ENCODE data around the gene SUPT3H.
"Not testable (repeated sequence)": the region's sequence is repeated elsewhere in the genome, so short reads cannot be mapped to it uniquely, and the experiment has no call there.

The SUPT3H gene

DNA sequence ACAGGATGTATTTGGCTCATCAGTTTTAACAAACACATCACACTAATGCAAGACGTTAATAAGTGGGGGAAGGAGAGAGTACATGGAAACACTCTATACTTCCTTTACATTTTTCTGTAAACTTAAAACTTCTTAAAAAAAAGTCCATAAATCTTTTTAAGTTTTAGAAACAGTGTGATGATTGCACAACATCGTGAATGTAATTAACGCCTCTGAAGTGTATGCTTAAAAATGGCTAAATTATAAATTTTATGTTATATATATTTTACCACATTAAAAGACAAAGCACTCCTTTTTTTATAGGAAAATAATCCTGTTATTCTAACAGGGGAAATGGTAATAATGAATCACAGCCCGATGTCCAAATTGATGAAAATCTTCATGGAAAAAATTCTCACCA lies 193.7 kb downstream of the SUPT3H start:
- peaks cover 4% of the 10 kb centered on the region for H3K4me1 ChIP-seq (ENCODE audit: control insufficient read depth, insufficient read depth, low read length, unreplicated experiment)
- no peaks in the 10 kb centered on the region for H3K36me3 ChIP-seq (ENCODE audit: insufficient read depth, low read length)
- no peak overlapping the region for H2AFZ ChIP-seq (ENCODE audit: low read length, unreplicated experiment)
- H3K79me2 ChIP-seq (ENCODE audit: control insufficient read depth, insufficient read depth, low read length, unreplicated experiment): no peaks in the 10 kb centered on the region
- H3K4me3 ChIP-seq (ENCODE audit: low read depth, low read length): no peak overlapping the region
- H3K27ac ChIP-seq (ENCODE audit: low read depth, low read length): no peak overlapping the region
- no peaks in the 10 kb centered on the region for H3K27me3 ChIP-seq (ENCODE audit: insufficient read depth, low read length)

DNA sequence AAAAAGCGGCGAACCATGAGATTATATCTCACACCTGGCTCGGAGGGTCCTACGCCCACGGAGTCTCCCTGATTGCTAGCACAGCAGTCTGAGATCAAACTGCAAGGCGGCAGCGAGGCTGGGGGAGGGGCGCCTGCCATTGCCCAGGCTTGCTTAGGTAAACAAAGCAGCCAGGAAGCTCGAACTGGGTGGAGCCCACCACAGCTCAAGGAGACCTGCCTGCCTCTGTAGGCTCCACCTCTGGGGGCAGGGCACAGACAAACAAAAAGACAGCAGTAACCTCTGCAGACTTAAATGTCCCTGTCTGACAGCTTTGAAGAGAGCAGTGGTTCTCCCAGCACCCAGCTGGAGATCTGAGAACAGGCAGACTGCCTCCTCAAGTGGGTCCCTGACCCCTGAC lies 201.4 kb downstream of the SUPT3H start:
- H3K4me3 ChIP-seq (ENCODE audit: low read depth, low read length); H3K4me1 ChIP-seq (ENCODE audit: control insufficient read depth, insufficient read depth, low read length, unreplicated experiment); H3K36me3 ChIP-seq (ENCODE audit: insufficient read depth, low read length); H3K27me3 ChIP-seq (ENCODE audit: insufficient read depth, low read length); H3K27ac ChIP-seq (ENCODE audit: low read depth, low read length); H3K79me2 ChIP-seq (ENCODE audit: control insufficient read depth, insufficient read depth, low read length, unreplicated experiment); H2AFZ ChIP-seq (ENCODE audit: low read length, unreplicated experiment): not testable (repeated sequence)

DNA sequence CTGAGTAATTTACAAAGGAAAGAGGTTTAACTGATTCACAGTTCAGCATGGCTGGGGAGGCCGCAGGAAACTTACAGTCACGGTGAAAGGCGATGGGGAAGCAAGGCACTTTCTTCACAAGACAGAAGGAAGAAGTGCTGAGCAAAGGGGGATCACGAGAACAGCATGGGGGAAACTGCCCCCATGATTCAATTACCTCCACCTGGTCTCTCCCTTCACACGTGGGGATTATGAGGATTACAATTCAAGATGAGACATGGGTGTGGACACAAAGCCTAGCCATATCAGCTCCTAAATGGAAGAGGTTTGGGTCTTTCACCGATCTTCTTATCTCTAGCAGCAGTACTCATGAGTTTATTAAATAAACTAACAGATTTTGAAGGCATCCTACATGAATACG lies 202.5 kb downstream of the SUPT3H start:
- Histone ChIP-seq H3K79me2 (ENCODE audit: control insufficient read depth, insufficient read depth, low read length, unreplicated experiment) (no peaks in the 10 kb centered on the region), H3K4me3 (ENCODE audit: low read depth, low read length) (no peak overlapping the region)

DNA sequence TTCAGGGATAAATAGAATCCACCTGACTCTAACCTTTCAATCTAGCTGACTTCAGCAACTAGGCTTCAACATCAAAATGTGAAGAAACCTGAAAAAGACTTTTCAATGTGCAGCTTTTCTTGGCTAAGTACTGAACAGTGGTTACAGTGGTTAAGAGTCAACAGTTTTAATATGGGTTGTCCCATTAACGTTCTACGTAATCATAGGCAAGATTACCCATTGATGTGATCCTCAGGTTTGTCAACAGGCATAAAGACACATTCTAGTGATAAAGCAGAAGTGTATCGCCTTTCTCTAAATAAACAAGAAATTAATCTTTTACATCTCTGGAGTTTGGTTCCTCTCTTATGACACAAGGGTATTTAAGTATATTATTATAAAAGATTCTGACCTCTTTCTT lies 203.7 kb downstream of the SUPT3H start:
- no peak overlapping the region for H3K4me3 ChIP-seq (ENCODE audit: low read depth, low read length)
- no peak overlapping the region for H2AFZ ChIP-seq (ENCODE audit: low read length, unreplicated experiment)
- H3K27me3 ChIP-seq (ENCODE audit: insufficient read depth, low read length): no peaks in the 10 kb centered on the region
- no peaks in the 10 kb centered on the region for H3K79me2 ChIP-seq (ENCODE audit: control insufficient read depth, insufficient read depth, low read length, unreplicated experiment)
- H3K4me1 ChIP-seq (ENCODE audit: control insufficient read depth, insufficient read depth, low read length, unreplicated experiment): no peaks in the 10 kb centered on the region
- no peak overlapping the region for H3K27ac ChIP-seq (ENCODE audit: low read depth, low read length)
- no peaks in the 10 kb centered on the region for H3K36me3 ChIP-seq (ENCODE audit: insufficient read depth, low read length)

More for the DNA sequence above, 202.5 kb downstream of the SUPT3H start:
- no peaks in the 10 kb centered on the region for H3K27me3 ChIP-seq (ENCODE audit: insufficient read depth, low read length)
- H3K27ac ChIP-seq (ENCODE audit: low read depth, low read length): no peak overlapping the region
- no peak overlapping the region for H2AFZ ChIP-seq (ENCODE audit: low read length, unreplicated experiment)
- no peaks in the 10 kb centered on the region for H3K4me1 ChIP-seq (ENCODE audit: control insufficient read depth, insufficient read depth, low read length, unreplicated experiment)
- H3K36me3 ChIP-seq (ENCODE audit: insufficient read depth, low read length): no peaks in the 10 kb centered on the region

DNA sequence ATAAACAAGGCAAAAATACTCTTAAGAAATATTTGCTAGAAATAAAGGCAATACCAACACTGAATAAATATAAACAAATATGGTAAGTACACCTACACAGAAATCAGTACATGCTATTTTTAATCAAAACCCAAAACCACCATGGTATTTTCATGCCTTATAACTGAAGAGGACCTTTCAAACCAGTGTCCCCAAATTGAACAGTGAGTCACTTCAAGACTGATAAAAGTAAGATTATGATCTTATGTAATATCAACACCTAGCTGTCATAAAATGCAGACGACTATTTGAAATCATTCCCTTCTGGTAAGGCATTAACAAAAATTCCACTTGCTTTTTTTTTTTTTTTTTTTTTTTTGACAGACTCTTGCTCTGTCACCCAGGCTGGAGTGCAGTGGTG lies 206.4 kb downstream of the SUPT3H start:
- Histone ChIP-seq H3K4me3 (ENCODE audit: low read depth, low read length) (no peak overlapping the region), H3K4me1 (ENCODE audit: control insufficient read depth, insufficient read depth, low read length, unreplicated experiment) (no peaks in the 10 kb centered on the region), H2AFZ (ENCODE audit: low read length, unreplicated experiment) (no peak overlapping the region), H3K36me3 (ENCODE audit: insufficient read depth, low read length) (no peaks in the 10 kb centered on the region), H3K27ac (ENCODE audit: low read depth, low read length) (no peak overlapping the region), H3K79me2 (ENCODE audit: control insufficient read depth, insufficient read depth, low read length, unreplicated experiment) (no peaks in the 10 kb centered on the region), H3K27me3 (ENCODE audit: insufficient read depth, low read length) (no peaks in the 10 kb centered on the region)

DNA sequence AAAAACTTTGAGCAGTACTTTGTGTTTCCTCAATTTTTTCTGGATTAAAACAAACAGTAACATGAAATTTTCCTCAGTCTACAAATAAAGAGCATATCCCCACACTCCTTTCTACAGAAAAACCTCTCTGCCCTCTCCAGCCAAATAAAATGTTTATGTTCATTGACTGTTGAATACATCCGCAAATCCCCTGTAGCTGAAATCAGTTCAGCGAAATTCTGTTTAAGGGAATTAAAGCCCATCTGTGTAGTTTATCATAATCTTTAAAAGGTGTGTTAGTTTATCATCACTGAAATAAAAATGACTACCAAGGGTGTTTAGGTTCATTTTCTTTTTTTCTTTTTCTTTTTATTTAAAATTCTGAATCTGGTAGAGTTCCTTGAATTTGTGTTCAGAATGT lies 207.4 kb downstream of the SUPT3H start:
- Histone ChIP-seq H3K79me2 (ENCODE audit: control insufficient read depth, insufficient read depth, low read length, unreplicated experiment) (no peaks in the 10 kb centered on the region), H3K4me3 (ENCODE audit: low read depth, low read length) (no peak overlapping the region), H3K4me1 (ENCODE audit: control insufficient read depth, insufficient read depth, low read length, unreplicated experiment) (no peaks in the 10 kb centered on the region), H2AFZ (ENCODE audit: low read length, unreplicated experiment) (no peak overlapping the region), H3K36me3 (ENCODE audit: insufficient read depth, low read length) (no peaks in the 10 kb centered on the region), H3K27me3 (ENCODE audit: insufficient read depth, low read length) (no peaks in the 10 kb centered on the region), H3K27ac (ENCODE audit: low read depth, low read length) (no peak overlapping the region)

DNA sequence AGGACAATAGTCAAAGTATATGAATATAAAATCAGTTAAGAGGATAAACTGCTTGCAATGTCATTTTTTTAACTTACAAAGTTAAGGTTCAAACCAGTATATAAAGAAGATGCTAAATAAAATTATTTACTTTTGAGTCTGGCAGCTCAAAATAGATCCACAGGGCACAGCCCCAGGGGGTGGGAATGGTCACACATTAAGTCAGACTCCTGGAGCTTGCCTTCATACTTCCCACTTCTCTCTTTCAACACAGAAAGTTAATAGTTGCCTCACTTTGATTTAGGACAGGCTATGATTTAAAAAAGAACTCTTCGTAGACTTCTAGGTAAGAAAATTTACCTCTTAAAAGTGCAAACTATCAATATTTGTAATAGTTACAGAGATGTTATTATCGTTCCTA lies 207.9 kb downstream of the SUPT3H start:
- H3K27ac ChIP-seq (ENCODE audit: low read depth, low read length): no peak overlapping the region
- H3K27me3 ChIP-seq (ENCODE audit: insufficient read depth, low read length): no peaks in the 10 kb centered on the region
- H2AFZ ChIP-seq (ENCODE audit: low read length, unreplicated experiment): no peak overlapping the region
- H3K4me1 ChIP-seq (ENCODE audit: control insufficient read depth, insufficient read depth, low read length, unreplicated experiment): no peaks in the 10 kb centered on the region
- no peak overlapping the region for H3K4me3 ChIP-seq (ENCODE audit: low read depth, low read length)
- no peaks in the 10 kb centered on the region for H3K79me2 ChIP-seq (ENCODE audit: control insufficient read depth, insufficient read depth, low read length, unreplicated experiment)
- no peaks in the 10 kb centered on the region for H3K36me3 ChIP-seq (ENCODE audit: insufficient read depth, low read length)

DNA sequence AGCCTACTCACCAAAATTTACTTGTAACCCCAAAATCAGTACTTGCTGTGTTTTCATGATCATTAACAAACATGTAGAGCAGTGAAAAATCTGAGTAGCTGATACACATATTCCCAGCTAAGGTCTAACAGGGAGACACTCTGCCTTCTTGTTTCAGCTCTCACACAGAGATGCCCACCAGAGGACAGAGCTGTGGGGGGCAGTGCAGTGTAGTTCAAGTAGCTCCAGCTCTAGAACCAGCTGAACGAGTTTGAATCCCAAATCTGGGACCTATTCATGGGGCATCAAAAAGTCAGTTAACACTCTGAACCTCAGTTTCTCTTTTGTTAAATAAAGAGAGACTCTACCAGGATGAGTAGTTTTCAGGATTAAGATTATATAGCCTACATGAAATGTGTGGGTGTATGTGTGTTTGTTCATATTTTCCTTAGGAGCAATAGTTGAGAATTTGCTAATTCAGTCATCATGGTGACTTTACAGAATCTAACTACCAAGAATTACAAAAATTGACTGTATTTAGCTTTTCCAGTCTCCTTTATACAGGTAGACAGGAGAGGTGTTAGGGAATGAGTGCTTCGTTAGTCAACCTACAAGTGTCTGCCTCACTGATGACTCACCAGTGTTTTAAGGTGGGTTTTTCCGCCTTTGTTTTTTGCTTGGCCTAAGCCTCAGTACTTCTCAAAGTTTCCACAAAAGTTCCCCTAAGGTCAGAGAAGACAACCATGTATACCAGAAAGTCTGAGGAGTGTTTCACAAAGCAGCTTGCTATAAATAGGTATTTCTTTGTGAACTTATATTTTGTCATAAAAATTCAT lies 213.6 kb downstream of the SUPT3H start:
- H2AFZ ChIP-seq (ENCODE audit: low read length, unreplicated experiment): no peak overlapping the region
- no peaks in the 10 kb centered on the region for H3K4me1 ChIP-seq (ENCODE audit: control insufficient read depth, insufficient read depth, low read length, unreplicated experiment)
- no peak overlapping the region for H3K27ac ChIP-seq (ENCODE audit: low read depth, low read length)
- no peaks in the 10 kb centered on the region for H3K36me3 ChIP-seq (ENCODE audit: insufficient read depth, low read length)
- no peaks in the 10 kb centered on the region for H3K79me2 ChIP-seq (ENCODE audit: control insufficient read depth, insufficient read depth, low read length, unreplicated experiment)
- H3K4me3 ChIP-seq (ENCODE audit: low read depth, low read length): no peak overlapping the region
- no peaks in the 10 kb centered on the region for H3K27me3 ChIP-seq (ENCODE audit: insufficient read depth, low read length)

DNA sequence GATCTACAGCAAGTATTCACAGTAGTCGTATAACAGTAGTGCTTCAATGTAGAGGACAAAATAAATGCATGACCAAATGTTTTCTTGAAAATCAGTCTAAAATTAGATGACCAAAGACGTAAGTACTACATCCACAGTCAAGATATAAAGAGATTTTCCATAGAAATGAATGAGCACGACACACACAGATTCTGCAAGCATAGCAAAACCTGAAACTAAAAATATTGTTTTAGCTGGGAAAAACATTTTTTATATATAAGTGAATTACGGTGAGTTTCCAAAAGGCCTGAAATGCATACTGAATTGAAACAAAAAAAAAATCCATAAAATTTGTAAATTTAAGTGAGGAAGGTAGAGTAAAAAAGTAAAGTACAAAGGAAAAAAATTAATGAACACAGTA lies 217.4 kb downstream of the SUPT3H start:
- no peak overlapping the region for H2AFZ ChIP-seq (ENCODE audit: low read length, unreplicated experiment)
- H3K27me3 ChIP-seq (ENCODE audit: insufficient read depth, low read length): no peaks in the 10 kb centered on the region
- no peaks in the 10 kb centered on the region for H3K36me3 ChIP-seq (ENCODE audit: insufficient read depth, low read length)
- no peaks in the 10 kb centered on the region for H3K4me1 ChIP-seq (ENCODE audit: control insufficient read depth, insufficient read depth, low read length, unreplicated experiment)
- H3K79me2 ChIP-seq (ENCODE audit: control insufficient read depth, insufficient read depth, low read length, unreplicated experiment): no peaks in the 10 kb centered on the region
- no peak overlapping the region for H3K27ac ChIP-seq (ENCODE audit: low read depth, low read length)
- H3K4me3 ChIP-seq (ENCODE audit: low read depth, low read length): no peak overlapping the region

DNA sequence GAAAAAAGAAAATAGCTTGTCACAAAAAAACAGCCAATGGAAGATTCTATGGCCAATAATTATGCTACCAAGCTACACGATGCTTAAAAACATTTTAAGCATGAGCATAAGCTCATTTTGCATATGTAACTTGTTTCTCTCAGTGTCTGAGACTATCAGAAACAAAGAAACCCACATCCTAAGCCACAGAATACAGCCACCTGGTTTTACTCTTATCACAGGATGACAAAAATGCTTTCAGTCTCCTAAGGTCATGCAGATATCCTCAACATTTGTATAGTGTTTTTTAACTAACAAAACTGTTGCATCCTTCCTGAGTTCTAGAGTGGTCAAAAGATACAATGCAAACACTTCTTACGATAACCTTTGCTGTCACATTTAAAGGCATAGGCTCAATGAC lies 221.7 kb downstream of the SUPT3H start:
- H3K36me3 ChIP-seq (ENCODE audit: insufficient read depth, low read length): no peaks in the 10 kb centered on the region
- no peak overlapping the region for H3K4me3 ChIP-seq (ENCODE audit: low read depth, low read length)
- H3K79me2 ChIP-seq (ENCODE audit: control insufficient read depth, insufficient read depth, low read length, unreplicated experiment): no peaks in the 10 kb centered on the region
- no peaks in the 10 kb centered on the region for H3K27me3 ChIP-seq (ENCODE audit: insufficient read depth, low read length)
- no peak overlapping the region for H2AFZ ChIP-seq (ENCODE audit: low read length, unreplicated experiment)
- H3K4me1 ChIP-seq (ENCODE audit: control insufficient read depth, insufficient read depth, low read length, unreplicated experiment): no peaks in the 10 kb centered on the region
- H3K27ac ChIP-seq (ENCODE audit: low read depth, low read length): no peak overlapping the region

DNA sequence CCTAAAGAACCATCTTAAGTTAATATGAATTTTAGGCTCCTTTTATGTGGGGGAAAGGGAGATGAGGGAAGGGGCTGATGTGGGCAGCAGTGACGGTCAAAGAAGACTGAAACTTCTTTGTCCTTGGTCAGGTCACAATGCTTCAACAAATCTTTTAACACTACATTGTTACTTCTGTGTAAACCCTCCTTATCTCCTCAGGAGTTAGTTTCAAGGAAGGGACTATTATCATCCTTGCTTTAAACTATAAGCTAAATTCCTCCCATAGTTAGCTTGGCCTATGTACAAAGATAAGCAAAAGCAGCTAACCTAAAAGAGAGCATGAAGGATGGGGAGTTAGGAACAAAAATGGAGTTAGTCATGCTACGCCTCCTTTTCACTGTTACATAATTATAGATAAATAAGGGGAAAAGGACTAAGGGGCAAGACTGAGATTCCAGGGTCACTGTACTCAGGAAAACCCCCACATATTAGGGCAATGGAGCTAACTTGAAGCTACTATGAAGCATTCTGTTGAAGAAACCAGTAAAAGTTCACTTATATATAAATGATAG lies 222.3 kb downstream of the SUPT3H start:
- H3K27me3 ChIP-seq (ENCODE audit: insufficient read depth, low read length): no peaks in the 10 kb centered on the region
- H3K4me1 ChIP-seq (ENCODE audit: control insufficient read depth, insufficient read depth, low read length, unreplicated experiment): no peaks in the 10 kb centered on the region
- no peaks in the 10 kb centered on the region for H3K79me2 ChIP-seq (ENCODE audit: control insufficient read depth, insufficient read depth, low read length, unreplicated experiment)
- H3K4me3 ChIP-seq (ENCODE audit: low read depth, low read length): no peak overlapping the region
- no peak overlapping the region for H2AFZ ChIP-seq (ENCODE audit: low read length, unreplicated experiment)
- H3K36me3 ChIP-seq (ENCODE audit: insufficient read depth, low read length): no peaks in the 10 kb centered on the region
- H3K27ac ChIP-seq (ENCODE audit: low read depth, low read length): no peak overlapping the region

Measured in ACC112 (cell line).